Suprapubic skin (tissue), 4 donors: ENCODE measurements around the gene ARHGAP18. TPM values are rescaled to one million over a fixed set of nuclear protein-coding genes. Genes with fewer than 3 reads are reported as not detected.

ENCODE experiments used
- DNase-seq, 2 donors: peaks; one replicate each; pipeline ENCODE4 v3.0.0-alpha.2; 2019; ENCODE audit warnings: low spot score in 2 of 2
- H3K27ac ChIP-seq: fragments of 200-600 bp; sonication (generic); one replicate; pipeline ENCODE4 v1.5.1; 2019
- H3K27me3 ChIP-seq: fragments of 200-600 bp; sonication (generic); one replicate; pipeline ENCODE4 v1.5.1; 2019
- H3K36me3 ChIP-seq: fragments of 200-600 bp; sonication (generic); one replicate; pipeline ENCODE4 v1.5.1; 2019
- H3K4me1 ChIP-seq: fragments of 200-600 bp; sonication (generic); one replicate; pipeline ENCODE4 v1.5.1; 2019
- H3K4me3 ChIP-seq: fragments of 200-600 bp; sonication (generic); one replicate; pipeline ENCODE4 v1.5.1; 2019; ENCODE audit warnings: mild to moderate bottlenecking
- H3K9me3 ChIP-seq: fragments of 200-600 bp; sonication (generic); one replicate; pipeline ENCODE4 v1.5.1; 2019
- CTCF ChIP-seq, 2 donors: fragments of 200-600 bp in 1 of 2; fragments of 450-650 bp in 1 of 2; sonication (generic) in 1 of 2; IDR thresholded peaks; one replicate each; pipeline ENCODE4 v1.5.1; 2016 to 2019; ENCODE audit warnings: antibody characterized with exemption in 2 of 2, mild to moderate bottlenecking in 1 of 2, moderate library complexity in 1 of 2
- EP300 ChIP-seq: sonication (generic); formaldehyde crosslinking; IDR thresholded peaks from one replicate; pipeline ENCODE4 v1.6.1; 2017; ENCODE audit warnings: antibody characterized with exemption
- POLR2A ChIP-seq, 2 donors: fragments of 450-650 bp; IDR thresholded peaks; one replicate each; pipeline ENCODE4 v1.6.1; 2017; ENCODE audit warnings: antibody characterized with exemption in 2 of 2, mild to moderate bottlenecking in 2 of 2, moderate library complexity in 2 of 2
- POLR2AphosphoS5 ChIP-seq, 3 donors: sonication (generic); formaldehyde crosslinking; IDR thresholded peaks; one replicate each; pipeline ENCODE4 v1.6.1; 2017; ENCODE audit warnings: antibody characterized with exemption in 3 of 3
- WGBS: methylation state at CpG from one replicate; pipeline ENCODE4 v1.1.5; 2018; 5-methylcytosine and 5-hydroxymethylcytosine counted together
- total RNA-seq, 4 donors: library from RNA; depleted of rRNA; stranded (reverse); fragments of >200 nt; gene quantifications; one replicate each; pipeline ENCODE4 v1.1.0, GENCODE V29; 2016

ARHGAP18 gene
- total RNA-seq, 4 donors from 2014 or later, result 7.1 to 14.2 (median 11.0) TPM

DNA sequence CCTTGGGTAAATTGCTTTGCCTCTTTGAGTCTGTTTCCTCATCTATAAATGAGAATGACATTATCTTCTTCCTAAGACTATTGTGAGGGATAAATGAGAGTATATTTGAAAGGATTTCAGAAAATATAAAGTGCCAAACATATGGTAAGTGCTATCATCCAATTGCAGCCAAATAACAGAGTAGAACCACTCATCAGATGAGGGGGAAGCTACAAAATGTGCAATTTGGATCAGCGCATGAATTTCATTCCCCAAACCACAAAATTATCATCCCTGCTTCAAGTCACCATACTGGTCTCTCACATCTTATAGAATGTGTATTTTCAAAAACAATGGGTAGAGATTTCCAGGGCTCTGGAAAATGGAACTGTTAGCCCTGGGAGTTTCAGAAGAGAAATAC is 158.5 kb downstream of the ARHGAP18 start:
- Histone ChIP-seq H3K27ac (no peak overlapping the region), H3K36me3 (no peaks in the 10 kb centered on the region), H3K27me3 (no peaks in the 10 kb centered on the region), H3K4me3 (no peak overlapping the region), H3K4me1 (no peaks in the 10 kb centered on the region), H3K9me3 (no peaks in the 10 kb centered on the region)
- DNase-seq, result no peak
- WGBS, result 90% methylated on average over 1 of the region's 1 CpG
- no peak for TF ChIP-seq CTCF (IDR thresholded peaks at IDR 0.05)
- TF ChIP-seq EP300, result no peak
- no peak for TF ChIP-seq POLR2A (IDR thresholded peaks at IDR 0.05)
- no peak for TF ChIP-seq POLR2AphosphoS5 (IDR thresholded peaks at IDR 0.05)

DNA sequence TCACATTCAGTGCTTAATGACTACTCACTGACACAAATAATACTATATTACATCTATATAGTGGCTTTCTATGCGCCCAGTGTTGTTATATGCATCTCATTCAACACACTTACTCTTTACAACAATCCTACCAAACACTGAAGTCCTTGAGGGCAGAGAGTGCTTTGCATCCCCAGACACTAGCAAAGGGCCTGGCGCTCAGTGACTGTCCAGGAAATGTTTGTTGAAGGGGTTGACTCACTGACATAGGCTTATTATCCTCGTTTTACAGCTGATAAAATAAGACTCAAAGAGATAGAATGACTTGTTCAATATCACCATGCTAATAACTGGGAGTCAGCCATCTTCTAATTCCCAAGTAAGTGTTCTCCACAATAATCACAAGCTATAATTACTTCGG is 163.3 kb downstream of the ARHGAP18 start:
- DNase-seq, result no peak
- H3K4me3 ChIP-seq, result no peak overlapping the region
- H3K27ac ChIP-seq, result no peak overlapping the region
- H3K4me1 ChIP-seq, result no peaks in the 10 kb centered on the region
- H3K9me3 ChIP-seq, result no peaks in the 10 kb centered on the region
- no peak for TF ChIP-seq CTCF (IDR thresholded peaks at IDR 0.05)
- no peak for TF ChIP-seq EP300
- TF ChIP-seq POLR2A (IDR thresholded peaks at IDR 0.05), result no peak
- TF ChIP-seq POLR2AphosphoS5 (IDR thresholded peaks at IDR 0.05), result no peak
- no peaks in the 10 kb centered on the region for H3K36me3 ChIP-seq
- no peaks in the 10 kb centered on the region for H3K27me3 ChIP-seq
- 93% methylated on average over 4 of the region's 4 CpGs for WGBS

- Histone ChIP-seq H3K9me3 (no peaks in the 10 kb centered on the region), H3K36me3 (no peaks in the 10 kb centered on the region), H3K27ac (no peak overlapping the region), H3K4me3 (no peak overlapping the region), H3K4me1 (no peaks in the 10 kb centered on the region), H3K27me3 (no peaks in the 10 kb centered on the region)
- TF ChIP-seq CTCF (IDR thresholded peaks at IDR 0.05) (no peak), POLR2AphosphoS5 (IDR thresholded peaks at IDR 0.05) (no peak), POLR2A (IDR thresholded peaks at IDR 0.05) (no peak), EP300 (no peak)
- DNase-seq, result no peak
- WGBS, result 98% methylated on average over 8 of the region's 8 CpGs
Measured at GRCh38 chr6:129544892-129545612, 164.9 kb downstream of the ARHGAP18 start.

DNA sequence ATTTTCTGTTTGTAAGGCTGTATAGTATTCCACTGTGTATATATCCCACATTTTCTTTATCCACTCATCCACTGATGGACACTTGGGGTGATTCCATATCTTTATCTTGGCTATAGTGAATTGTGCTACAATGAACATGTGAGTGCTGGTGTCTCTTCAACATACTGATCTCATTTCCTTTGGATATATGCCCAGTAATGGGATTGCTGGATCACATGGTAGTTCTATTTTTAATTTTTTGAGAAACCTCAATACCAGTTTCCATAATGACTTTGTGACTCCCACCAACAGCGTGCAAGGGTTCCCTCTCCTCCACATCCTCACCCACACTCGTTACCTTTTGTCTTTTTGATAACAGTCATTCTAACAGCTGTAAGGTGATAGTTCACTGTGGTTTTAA is 166.0 kb downstream of the ARHGAP18 start:
- Histone ChIP-seq H3K9me3 (no peaks in the 10 kb centered on the region), H3K4me3 (no peak overlapping the region), H3K36me3 (no peaks in the 10 kb centered on the region), H3K4me1 (no peaks in the 10 kb centered on the region), H3K27ac (no peak overlapping the region), H3K27me3 (no peaks in the 10 kb centered on the region)
- WGBS, result 88% methylated on average over 2 of the region's 2 CpGs
- TF ChIP-seq CTCF (IDR thresholded peaks at IDR 0.05), result no peak
- TF ChIP-seq POLR2AphosphoS5 (IDR thresholded peaks at IDR 0.05), result no peak
- DNase-seq, result no peak

GRCh38 chr6:129542705-129543104 is 167.3 kb downstream of the ARHGAP18 start:
- WGBS, result 58% methylated on average over 2 of the region's 2 CpGs
- H3K36me3 ChIP-seq, result no peaks in the 10 kb centered on the region
- H3K4me1 ChIP-seq, result no peaks in the 10 kb centered on the region
- H3K9me3 ChIP-seq, result no peaks in the 10 kb centered on the region
- H3K4me3 ChIP-seq, result no peak overlapping the region
- no peak for DNase-seq
- H3K27me3 ChIP-seq, result no peaks in the 10 kb centered on the region
- TF ChIP-seq POLR2AphosphoS5 (IDR thresholded peaks at IDR 0.05), result no peak
- no peak for TF ChIP-seq CTCF (IDR thresholded peaks at IDR 0.05)
- TF ChIP-seq POLR2A (IDR thresholded peaks at IDR 0.05), result no peak
- TF ChIP-seq EP300, result no peak
- H3K27ac ChIP-seq, result no peak overlapping the region
